Esophagus muscularis mucosa (tissue), 3 donors: ENCODE measurements around the gene ERBB2.

Experiments
- POLR2A ChIP-seq: fragments of 450-650 bp; IDR thresholded peaks from one replicate; pipeline ENCODE4 v1.6.1; 2017; ENCODE audit warnings: antibody characterized with exemption, moderate library complexity, mild to moderate bottlenecking, low read depth
- POLR2AphosphoS5 ChIP-seq, 2 donors: sonication (generic); formaldehyde crosslinking; IDR thresholded peaks; one replicate each; pipeline ENCODE4 v1.6.1; 2017; ENCODE audit warnings: antibody characterized with exemption in 2 of 2
- TF ChIP-seq, protein P1 (sequence below), 3 experiments: fragments of 200-600 bp in 2 of 3; fragments of 450-650 bp in 1 of 3; sonication (generic) in 2 of 3; IDR thresholded peaks; one replicate each; pipeline ENCODE4 v1.5.1; 2017 to 2019; ENCODE audit warnings: antibody characterized with exemption in 3 of 3, mild to moderate bottlenecking in 2 of 3, moderate library complexity in 1 of 3

- TF ChIP-seq, protein P1, sequence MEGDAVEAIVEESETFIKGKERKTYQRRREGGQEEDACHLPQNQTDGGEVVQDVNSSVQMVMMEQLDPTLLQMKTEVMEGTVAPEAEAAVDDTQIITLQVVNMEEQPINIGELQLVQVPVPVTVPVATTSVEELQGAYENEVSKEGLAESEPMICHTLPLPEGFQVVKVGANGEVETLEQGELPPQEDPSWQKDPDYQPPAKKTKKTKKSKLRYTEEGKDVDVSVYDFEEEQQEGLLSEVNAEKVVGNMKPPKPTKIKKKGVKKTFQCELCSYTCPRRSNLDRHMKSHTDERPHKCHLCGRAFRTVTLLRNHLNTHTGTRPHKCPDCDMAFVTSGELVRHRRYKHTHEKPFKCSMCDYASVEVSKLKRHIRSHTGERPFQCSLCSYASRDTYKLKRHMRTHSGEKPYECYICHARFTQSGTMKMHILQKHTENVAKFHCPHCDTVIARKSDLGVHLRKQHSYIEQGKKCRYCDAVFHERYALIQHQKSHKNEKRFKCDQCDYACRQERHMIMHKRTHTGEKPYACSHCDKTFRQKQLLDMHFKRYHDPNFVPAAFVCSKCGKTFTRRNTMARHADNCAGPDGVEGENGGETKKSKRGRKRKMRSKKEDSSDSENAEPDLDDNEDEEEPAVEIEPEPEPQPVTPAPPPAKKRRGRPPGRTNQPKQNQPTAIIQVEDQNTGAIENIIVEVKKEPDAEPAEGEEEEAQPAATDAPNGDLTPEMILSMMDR (IDR thresholded peaks at IDR 0.05) = no peak
- TF ChIP-seq POLR2A (no peak), POLR2AphosphoS5 (IDR thresholded peaks at IDR 0.05) (no peak)
Measured at GRCh38 chr17:39702901-39703893, 3.3 kb downstream of the ERBB2 start.
